GM18519 (cell line): ENCODE measurements around the gene CYB5R2.

Experiments used
- ATAC-seq: cut with Tn5 transposase; IDR thresholded peaks from one replicate; pipeline ENCODE4 v1.9.1; 2021; ENCODE audit warnings: mild to moderate bottlenecking, moderate library complexity; ENCODE audit not compliant: unreplicated experiment, low FRiP score

The CYB5R2 gene

DNA sequence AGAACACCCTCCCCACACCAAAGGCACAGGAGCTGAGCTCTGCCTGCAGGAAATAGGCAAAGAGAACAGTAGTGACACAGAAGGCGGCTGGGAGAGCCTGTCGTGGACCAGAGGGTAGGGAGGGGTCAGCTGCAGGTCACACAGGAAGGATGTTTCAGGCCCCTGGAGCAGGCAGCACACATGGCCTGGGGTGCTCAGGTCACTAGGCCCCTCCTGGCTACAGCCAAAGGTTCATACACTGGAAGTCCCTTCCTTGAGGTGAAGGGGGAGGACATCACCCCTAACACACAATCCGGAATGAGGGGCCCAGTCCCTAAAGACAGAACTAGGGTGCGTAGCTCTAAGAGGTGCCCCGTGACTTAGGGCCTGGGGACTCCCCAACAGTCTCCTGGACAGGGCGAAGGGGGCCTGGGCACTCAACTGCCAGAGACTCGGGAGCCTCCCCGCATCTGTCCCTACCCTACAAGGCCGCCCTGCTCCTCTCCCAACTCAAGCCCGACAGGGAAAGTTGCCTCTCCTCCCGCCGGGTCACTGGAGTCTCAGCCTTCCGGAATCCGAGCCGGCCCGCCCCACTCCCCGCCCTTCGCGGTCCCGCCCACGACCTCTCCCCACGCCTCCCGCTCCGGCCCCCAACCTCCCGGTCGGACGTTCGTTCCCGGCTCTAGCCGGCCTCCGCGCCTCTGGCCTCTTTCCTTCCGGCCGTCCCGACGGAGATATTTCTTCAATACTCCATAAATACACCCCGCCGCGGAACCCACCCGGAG is at the start of gene CYB5R2:
CYB5R2 (minus strand) TSS at position 541 of the 764 bp plus-strand sequence. CDS start 675 bp downstream, outside the sequence.
- no peak for ATAC-seq

DNA sequence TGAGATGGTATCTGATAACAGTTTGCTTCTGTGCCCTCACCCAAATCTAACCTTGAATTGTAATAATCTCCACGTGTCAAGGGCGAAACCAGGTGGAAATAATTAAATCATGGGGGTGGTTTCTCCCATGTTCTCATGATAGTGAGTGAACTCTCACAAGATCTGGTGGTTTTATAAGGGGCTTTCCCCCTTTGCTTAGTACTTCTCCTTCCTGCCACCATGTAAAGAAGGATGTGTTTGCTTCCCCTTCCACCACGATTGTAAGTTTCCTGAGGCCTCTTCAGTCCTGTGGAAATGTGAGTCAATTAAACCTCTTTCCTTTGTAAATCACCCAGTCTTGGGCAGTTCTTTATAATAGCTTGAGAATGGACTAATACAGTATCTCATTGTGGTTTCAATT is 41.5 kb upstream of the CYB5R2 start:
- no peak for ATAC-seq

DNA sequence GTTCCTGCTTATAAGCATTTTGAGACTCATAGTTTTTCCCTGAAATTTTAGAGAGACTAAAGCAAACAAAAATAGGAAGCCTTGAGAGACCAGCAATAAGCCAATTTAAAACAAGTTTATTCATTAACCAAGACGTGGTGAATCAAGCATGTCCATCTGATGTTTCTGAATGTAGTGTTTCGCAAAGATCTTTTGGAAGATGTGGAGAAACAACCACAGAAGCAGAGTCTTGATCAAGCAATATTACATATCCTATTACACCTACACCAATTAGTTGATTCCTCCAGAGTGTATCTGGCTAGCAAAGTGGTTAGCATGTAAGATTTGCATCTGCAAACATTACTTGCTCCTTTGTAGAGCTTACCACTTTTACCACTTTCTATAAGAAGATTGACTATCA is 33.1 kb upstream of the CYB5R2 start, which contains the start of gene OVCH2:
OVCH2 (minus strand) TSS at position 101 of the 400 bp plus-strand sequence; CDS start at position 18, 83 bp downstream.
- no peak for ATAC-seq

DNA sequence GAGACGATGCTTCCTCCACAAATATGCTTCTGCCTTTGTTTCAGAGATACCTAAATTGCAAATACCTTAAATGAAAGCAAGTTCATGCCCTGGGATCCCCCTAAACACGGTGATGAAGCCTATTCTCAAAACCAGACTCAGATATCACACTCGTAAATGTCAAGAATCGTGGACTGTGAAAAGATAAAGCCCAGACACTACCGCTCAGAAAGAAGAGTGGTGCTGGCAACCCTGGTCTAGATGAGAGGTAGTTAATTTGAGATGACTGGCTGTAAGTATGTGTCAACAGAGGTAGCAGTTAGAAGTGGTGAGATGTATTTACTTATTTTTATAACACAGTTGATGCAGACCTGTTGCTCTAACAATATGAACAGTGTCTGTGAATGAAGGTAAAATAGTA is 30.4 kb upstream of the CYB5R2 start:
- ATAC-seq: no peak

DNA sequence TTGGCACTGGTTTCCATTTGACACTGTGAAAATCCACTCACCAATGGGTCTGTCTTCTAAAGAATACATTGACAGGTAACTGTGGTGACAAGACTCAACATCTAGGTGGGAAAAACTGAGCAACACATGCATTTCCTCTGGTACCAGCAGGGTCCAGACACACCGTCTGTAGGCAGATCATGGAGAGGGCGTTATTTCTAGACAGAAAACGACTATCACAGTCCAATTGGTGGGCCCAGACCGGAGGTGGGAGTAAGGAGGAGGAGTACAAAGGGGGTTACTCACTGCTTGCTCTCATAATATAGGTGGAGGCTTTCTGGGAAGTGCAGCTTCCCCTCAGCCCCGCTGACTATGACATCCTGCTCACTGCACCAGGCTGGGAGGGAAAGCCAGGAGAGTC is 23.1 kb upstream of the CYB5R2 start:
- ATAC-seq: no peak

- ATAC-seq: no peak
Measured at GRCh38 chr11:7694235-7694634, 20.9 kb upstream of the CYB5R2 start.

- ATAC-seq: no peak
Measured at GRCh38 chr11:7692426-7692825, 19.1 kb upstream of the CYB5R2 start.

DNA sequence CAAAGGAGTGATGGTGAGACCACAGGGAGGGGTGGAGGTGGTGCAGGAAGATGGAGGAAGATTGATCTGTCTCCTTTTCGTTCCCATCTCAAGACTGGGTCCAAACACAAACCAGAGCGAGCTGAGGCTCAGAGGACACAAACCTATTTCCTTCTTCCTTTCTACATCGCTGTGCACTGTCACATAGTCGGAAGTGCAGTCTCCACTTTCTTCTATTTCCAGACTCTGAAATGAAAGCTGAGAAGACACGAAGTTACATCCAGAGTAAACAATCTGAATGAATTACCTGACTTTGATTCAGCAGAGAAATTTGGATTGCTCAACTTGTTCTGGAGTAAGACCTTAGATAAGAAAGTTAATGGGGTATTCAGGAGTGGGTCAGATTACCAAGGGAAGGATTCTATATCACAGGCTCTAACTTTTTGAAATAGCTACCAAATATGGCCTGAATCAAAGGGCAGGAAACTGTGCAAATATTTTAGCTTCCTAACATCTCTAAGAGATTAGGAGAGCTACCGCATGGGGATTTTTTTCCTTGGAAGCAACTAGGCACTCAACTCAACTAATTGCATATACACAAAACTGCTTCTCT is 18.6 kb upstream of the CYB5R2 start:
- no peak for ATAC-seq

DNA sequence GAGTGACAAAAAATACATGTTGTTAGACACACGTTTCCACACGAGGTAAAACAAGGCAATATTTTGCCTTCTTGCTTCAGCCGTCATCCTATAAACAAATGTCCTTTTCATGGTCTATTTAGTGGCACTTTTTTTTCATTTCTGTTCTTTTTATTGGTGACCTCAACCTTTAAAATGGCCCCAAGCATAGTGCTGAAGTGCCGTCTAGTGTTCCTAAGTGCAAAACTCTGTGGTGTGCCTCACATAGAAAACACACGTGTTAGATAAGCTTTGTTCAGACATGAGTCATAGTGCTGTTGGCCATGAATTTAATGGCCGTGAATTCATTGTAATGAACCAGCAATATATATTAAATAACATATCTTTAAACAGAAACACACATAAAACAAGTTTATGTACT is 17.3 kb upstream of the CYB5R2 start:
- no peak for ATAC-seq

- ATAC-seq: no peak
Measured at GRCh38 chr11:7689239-7689638, 15.9 kb upstream of the CYB5R2 start.

DNA sequence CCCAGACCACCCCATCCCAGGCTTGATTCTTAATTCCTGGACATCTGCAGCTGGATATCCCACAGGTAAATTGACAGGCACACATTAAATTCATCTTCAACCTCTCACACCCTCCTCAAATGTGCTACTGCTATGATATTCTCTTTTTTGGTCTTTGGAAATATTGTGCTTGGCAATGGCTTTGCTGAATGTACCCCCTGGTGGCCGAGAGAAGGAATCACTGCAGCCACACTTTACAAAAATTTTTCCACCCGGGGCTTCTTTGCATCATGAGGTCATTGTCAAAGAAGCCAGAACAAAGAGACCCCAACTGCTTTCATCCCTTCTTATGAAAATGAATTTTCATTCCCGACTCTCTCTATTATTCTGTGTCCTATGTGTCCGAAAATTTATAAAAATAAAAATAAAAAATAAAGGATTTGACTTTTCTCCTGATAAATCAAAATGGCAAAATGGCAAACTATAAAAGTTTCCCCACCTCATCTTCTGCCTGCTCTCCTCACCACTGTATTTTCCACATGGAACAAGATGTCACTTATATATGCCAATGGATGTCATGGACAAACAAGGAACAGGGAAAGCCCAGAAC is 15.0 kb upstream of the CYB5R2 start:
- ATAC-seq: no peak

DNA sequence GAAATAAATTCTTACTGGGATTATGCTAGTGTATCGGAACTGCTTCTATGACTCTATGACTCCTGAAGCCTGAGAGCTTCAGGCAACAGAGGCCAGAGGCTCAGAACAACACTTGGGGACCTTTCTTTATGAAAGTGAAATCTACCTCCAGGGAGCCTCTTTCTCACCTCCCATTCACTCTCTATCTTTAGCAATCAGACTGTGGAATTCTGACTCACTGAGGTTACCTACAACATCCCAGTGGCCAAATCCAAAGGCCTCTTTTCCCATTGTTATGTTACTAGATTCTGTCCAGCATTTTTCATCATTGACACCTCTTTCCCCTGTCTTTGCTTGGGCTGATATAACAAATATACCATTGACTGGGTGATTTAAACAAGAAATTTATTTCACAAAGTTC is 14.1 kb upstream of the CYB5R2 start:
- ATAC-seq: no peak

GRCh38 chr11:7686761-7687160 is 13.5 kb upstream of the CYB5R2 start:
- no peak for ATAC-seq

DNA sequence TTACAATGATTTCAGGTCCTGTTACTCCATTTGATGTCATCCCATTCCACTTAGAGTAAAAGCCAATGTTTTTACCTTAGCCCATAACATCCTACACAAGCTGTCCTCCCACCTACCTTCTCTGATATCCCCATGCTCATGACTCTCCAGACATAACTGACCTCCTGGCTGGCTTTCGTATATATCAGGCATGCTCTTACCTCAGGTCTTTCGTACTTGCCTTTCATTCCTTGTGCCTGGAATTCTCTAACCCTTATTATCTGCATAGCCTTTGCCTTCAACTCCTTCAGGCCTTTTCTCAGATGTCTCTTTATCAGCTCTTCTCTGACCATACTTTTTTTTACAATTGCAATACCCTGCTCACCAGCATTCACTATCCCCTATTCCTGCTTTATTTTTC is 10.3 kb upstream of the CYB5R2 start:
- ATAC-seq: no peak

DNA sequence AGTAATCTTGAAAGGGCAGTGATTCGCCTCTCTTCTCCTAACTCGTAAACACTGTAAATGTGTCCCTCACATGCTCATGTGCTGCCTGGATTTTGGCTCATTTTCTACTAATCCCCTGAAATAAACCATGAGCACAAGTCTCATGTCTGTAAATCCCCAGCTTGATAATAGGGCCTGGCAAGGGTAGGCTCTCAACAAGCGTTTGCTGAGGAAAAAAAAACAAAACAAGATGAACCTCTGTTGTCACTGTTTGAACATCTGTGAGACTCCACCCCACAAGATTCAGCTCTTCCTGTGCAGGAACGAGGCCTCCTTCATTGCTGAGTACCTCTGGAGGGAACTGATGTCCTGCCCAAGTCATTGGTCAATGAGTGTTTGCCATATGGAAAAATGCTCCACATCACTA is 4.5 kb upstream of the CYB5R2 start:
- ATAC-seq: no peak

DNA sequence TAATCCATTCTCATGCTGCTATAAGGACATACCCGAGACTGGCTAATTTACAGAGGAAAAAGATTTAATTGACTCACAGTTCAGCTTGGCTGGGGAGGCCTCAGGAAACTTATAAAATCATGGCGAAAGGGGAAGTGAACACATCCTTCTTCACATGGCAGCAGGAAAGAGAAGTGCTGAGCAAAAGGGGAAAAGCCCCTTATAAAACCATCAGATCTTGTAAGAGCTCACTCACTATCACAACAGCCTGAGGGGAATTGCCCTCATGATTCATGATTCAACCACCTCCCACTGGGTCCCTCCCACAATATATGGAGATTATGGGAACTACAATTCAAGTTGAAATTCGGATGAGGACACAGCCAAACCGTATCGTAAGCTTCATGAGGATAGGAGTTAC is 3.8 kb upstream of the CYB5R2 start:
- ATAC-seq: no peak

DNA sequence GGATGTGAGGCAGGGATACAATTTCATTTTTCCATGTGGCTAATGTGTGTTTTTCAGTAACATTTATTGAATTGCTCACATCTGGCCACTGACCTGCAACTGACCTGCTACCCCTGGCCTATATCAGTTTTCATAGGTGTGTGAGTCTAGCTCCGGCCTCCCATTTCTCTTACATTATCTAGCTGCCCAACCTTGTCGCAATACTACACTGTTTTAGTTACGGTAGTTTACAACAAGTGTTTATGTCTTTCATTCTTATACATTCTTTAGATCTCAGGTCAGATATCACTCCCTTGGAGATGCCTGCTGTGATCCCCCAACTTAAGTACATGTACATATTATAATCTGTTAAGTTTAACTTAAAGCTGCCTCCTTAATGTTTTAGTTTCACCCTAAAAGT is 2.3 kb upstream of the CYB5R2 start:
- no peak for ATAC-seq

- ATAC-seq: no peak
Measured at GRCh38 chr11:7673724-7674434, 579 bp upstream of the CYB5R2 start.

DNA sequence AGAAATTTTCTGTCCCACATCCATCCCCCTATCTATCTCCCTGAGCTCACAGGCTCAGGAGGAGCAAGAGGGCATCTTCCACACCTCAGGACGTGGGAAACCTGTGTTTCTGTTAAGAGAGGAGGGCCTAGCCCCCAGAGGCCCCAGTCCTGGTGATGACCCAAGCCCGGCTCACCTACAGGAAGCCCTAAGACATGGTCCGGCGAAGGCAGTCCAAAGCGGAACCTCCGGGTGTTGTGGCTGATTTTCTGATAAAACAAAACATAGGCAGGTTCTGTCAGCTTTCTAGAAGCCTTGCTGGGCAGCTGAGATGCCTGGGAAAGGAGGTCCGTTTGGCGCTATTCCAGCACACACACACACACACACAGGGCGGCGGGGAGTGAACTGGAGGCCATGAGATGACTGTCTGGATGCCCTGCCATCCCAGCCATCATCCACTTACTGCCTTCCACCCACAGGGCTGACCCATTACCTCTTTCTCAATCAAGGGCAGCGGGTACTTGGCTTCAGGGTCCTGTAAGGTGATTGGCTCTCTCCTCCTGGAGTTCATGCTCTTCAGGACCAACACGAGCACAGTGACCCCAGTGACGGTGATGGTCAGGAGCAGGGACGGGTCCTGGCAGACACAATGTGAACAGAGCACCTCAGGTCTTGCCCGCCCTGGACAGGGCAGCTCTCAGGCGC is 882 bp downstream of the CYB5R2 start:
- ATAC-seq: no peak

- ATAC-seq: peak; percentile 53
Measured at GRCh38 chr11:7671347-7672215, 1.7 kb downstream of the CYB5R2 start.
